IMR-90 (cell line): ENCODE results near the gene IFI27L2. TPM values are rescaled to one million over a fixed set of nuclear protein-coding genes. Genes with fewer than 3 reads are reported as not detected.

Source experiments
- ATAC-seq: fragments of 200-7000 bp; cut with Tn5 transposase; 2 replicates; pipeline ENCODE4 v1.9.1; 2020; ENCODE audit warnings: low read depth, mild to moderate bottlenecking, moderate library complexity
- BruUV-seq: library from RNA; stranded (reverse); fragments of 400-500 nt; replicated peaks from 2 replicates; lab custom pipeline; 2021; lab: Mats Ljungman, UMichigan
- CTCF ChIA-PET: fragments of 300-600 bp; formaldehyde crosslinking; extraction: SDS; loops from one replicate; lab custom pipeline; 2021; ENCODE audit warnings: antibody characterized with exemption; lab: Yijun Ruan, JAX
- POLR2A ChIA-PET: fragments of 300-600 bp; sonication (Branson Sonifier 250); formaldehyde crosslinking; loops from one replicate; lab custom pipeline; 2022; ENCODE audit warnings: antibody characterized with exemption; ENCODE audit not compliant: unreplicated experiment; lab: Charles Lee
- DNase-seq: peaks from one replicate; pipeline ENCODE4 v3.0.0; 2013
- H2AFZ ChIP-seq: replicated peaks from 2 replicates; pipeline ENCODE3; 2013; ENCODE audit warnings: low read length, mild to moderate bottlenecking; ENCODE audit not compliant: poor library complexity
- H2AK5ac ChIP-seq: 2 replicates; pipeline ENCODE4 v1.6.1; 2013; ENCODE audit warnings: low read depth, low read length, inconsistent platforms
- H2AK9ac ChIP-seq: replicated peaks from 2 replicates; pipeline ENCODE3; 2013; ENCODE audit warnings: mild to moderate bottlenecking, low read depth, low read length, moderate library complexity; ENCODE audit not compliant: poor library complexity
- H2BK120ac ChIP-seq: 2 replicates; pipeline ENCODE4 v1.6.1; 2013; ENCODE audit warnings: low read depth, low read length, inconsistent platforms
- H2BK15ac ChIP-seq: 3 replicates; pipeline ENCODE4 v1.6.1; 2013; ENCODE audit warnings: low read depth, low read length, inconsistent platforms
- H2BK20ac ChIP-seq: 2 replicates; pipeline ENCODE4 v1.6.1; 2013; ENCODE audit warnings: low read depth, mild to moderate bottlenecking, inconsistent platforms, low read length, moderate library complexity
- H2BK5ac ChIP-seq: 2 replicates; pipeline ENCODE4 v1.6.1; 2013; ENCODE audit warnings: mild to moderate bottlenecking, low read depth, low read length, inconsistent platforms; ENCODE audit not compliant: poor library complexity, severe bottlenecking
- H3K14ac ChIP-seq: replicated peaks from 2 replicates; pipeline ENCODE4 v1.6.1; 2013; ENCODE audit warnings: low read depth, low read length, inconsistent platforms
- H3K18ac ChIP-seq: 2 replicates; pipeline ENCODE4 v1.6.1; 2013; ENCODE audit warnings: low read depth, low read length, control low read depth
- H3K23ac ChIP-seq: 2 replicates; pipeline ENCODE4 v1.6.1; 2013; ENCODE audit warnings: low read depth, low read length, inconsistent platforms
- H3K27ac ChIP-seq: 2 replicates; pipeline ENCODE4 v1.5.1; 2013; ENCODE audit warnings: mild to moderate bottlenecking, control low read depth, low read length; ENCODE audit not compliant: insufficient read depth
- H3K27me3 ChIP-seq: 2 replicates; pipeline ENCODE4 v1.6.1; 2013; ENCODE audit warnings: low read length; ENCODE audit not compliant: control insufficient read depth, insufficient read depth
- H3K36me3 ChIP-seq: 2 replicates; pipeline ENCODE4 v1.6.1; 2013; ENCODE audit warnings: low read length, mixed read lengths; ENCODE audit not compliant: control insufficient read depth, insufficient read depth
- H3K4ac ChIP-seq: 2 replicates; pipeline ENCODE4 v1.6.1; 2013; ENCODE audit warnings: low read depth, low read length, inconsistent platforms
- H3K4me1 ChIP-seq: 2 replicates; pipeline ENCODE4 v1.6.1; 2013; ENCODE audit warnings: low read length, mixed read lengths; ENCODE audit not compliant: control insufficient read depth, insufficient read depth
- H3K4me2 ChIP-seq: 2 replicates; pipeline ENCODE4 v1.6.1; 2013; ENCODE audit warnings: low read depth, mild to moderate bottlenecking, control low read depth, low read length, moderate library complexity
- H3K4me3 ChIP-seq: 2 replicates; pipeline ENCODE4 v1.5.1; 2013; ENCODE audit warnings: low read depth, mild to moderate bottlenecking, control low read depth, low read length, moderate library complexity; ENCODE audit not compliant: insufficient read depth
- H3K56ac ChIP-seq: 2 replicates; pipeline ENCODE4 v1.6.1; 2013; ENCODE audit warnings: low read length, inconsistent platforms; ENCODE audit not compliant: insufficient read depth; ENCODE audit errors: extremely low read depth
- H3K79me1 ChIP-seq, 2 experiments: 2 replicates each; pipeline ENCODE4 v1.6.1; 2013; ENCODE audit warnings: low read length in 2 of 2, inconsistent platforms in 1 of 2, low read depth in 1 of 2
- H3K9ac ChIP-seq: 2 replicates; pipeline ENCODE4 v1.6.1; 2013; ENCODE audit warnings: low read depth, low read length, control low read depth
- H3K9me1 ChIP-seq: 2 replicates; pipeline ENCODE4 v1.6.1; 2013; ENCODE audit warnings: low read length, inconsistent platforms; ENCODE audit not compliant: insufficient read depth
- H3K9me3 ChIP-seq: 2 replicates; pipeline ENCODE4 v1.6.1; 2013; ENCODE audit warnings: low read length; ENCODE audit not compliant: control insufficient read depth, insufficient read depth
- H4K20me1 ChIP-seq: 2 replicates; pipeline ENCODE4 v1.6.1; 2013; ENCODE audit warnings: low read length, inconsistent platforms; ENCODE audit not compliant: insufficient read depth
- H4K5ac ChIP-seq: 2 replicates; pipeline ENCODE4 v1.6.1; 2013; ENCODE audit warnings: mild to moderate bottlenecking, low read depth, low read length, control low read depth
- H4K8ac ChIP-seq, 2 experiments: 2 replicates each; pipeline ENCODE4 v1.6.1; 2013; ENCODE audit warnings: low read depth in 2 of 2, low read length in 2 of 2, control low read depth in 1 of 2, inconsistent platforms in 1 of 2
- H4K91ac ChIP-seq: 2 replicates; pipeline ENCODE4 v1.6.1; 2013; ENCODE audit warnings: low read depth, low read length, inconsistent platforms; ENCODE audit not compliant: insufficient read depth
- BHLHE40 ChIP-seq: fragments of 150-350 bp; IDR thresholded peaks from 2 replicates; pipeline ENCODE4 v1.6.1; 2016; ENCODE audit warnings: mild to moderate bottlenecking, low read depth, low read length
- CEBPB ChIP-seq: IDR thresholded peaks from 2 replicates; pipeline ENCODE4 v1.6.1; 2012; ENCODE audit warnings: low read depth, low read length, improper control_type of control experiment
- FOS ChIP-seq: fragments of 150-350 bp; IDR thresholded peaks from 2 replicates; pipeline ENCODE4 v1.6.1; 2016; ENCODE audit warnings: low read depth, low read length
- MXI1 ChIP-seq: IDR thresholded peaks from 2 replicates; pipeline ENCODE4 v1.6.1; 2012; ENCODE audit warnings: low read depth, mild to moderate bottlenecking, low read length, moderate library complexity, borderline replicate concordance
- POLR2A ChIP-seq: IDR thresholded peaks from 2 replicates; pipeline ENCODE4 v1.6.1; 2012; ENCODE audit warnings: mild to moderate bottlenecking, low read depth, low read length
- RAD21 ChIP-seq: IDR thresholded peaks from 2 replicates; pipeline ENCODE4 v1.6.1; 2012; ENCODE audit warnings: low read length, improper control_type of control experiment
- RCOR1 ChIP-seq: IDR thresholded peaks from 2 replicates; pipeline ENCODE4 v1.6.1; 2012; ENCODE audit warnings: mild to moderate bottlenecking, low read length, improper control_type of control experiment; ENCODE audit not compliant: insufficient replicate concordance
- WGBS, 2 experiments: methylation state at CpG; one replicate each; pipeline versions ENCODE4 v1.1.5 to v1.1.7; 2013; ENCODE audit warnings: missing lambda C conversion rate in 2 of 2; ENCODE audit not compliant: insufficient read length in 1 of 2; ENCODE audit errors: extremely low coverage in 2 of 2; 5-methylcytosine and 5-hydroxymethylcytosine counted together
- dilution Hi-C: fragments of 300-500 bp; cut with HindIII; formaldehyde crosslinking; loops from one replicate; pipeline ENCODE4 v1.14.3; 2018; ENCODE audit warnings: low sequenced_read_pairs; ENCODE audit not compliant: unreplicated experiment
- in situ Hi-C: fragments of 300-500 bp; cut with MboI; formaldehyde crosslinking; loops from 3 replicates; pipeline ENCODE4 v1.14.3; 2019; ENCODE audit warnings: low sequenced_read_pairs, inconsistent platforms, mixed read lengths
- intact Hi-C: fragments of 100-400 bp; cut with micrococcal nuclease; formaldehyde crosslinking; loops from 2 replicates; pipeline ENCODE4 v1.10.0; 2022
- polyA plus RNA-seq, 3 experiments: library from polyadenylated mRNA; depleted of rRNA; stranded (reverse); fragments of >200 nt; gene quantifications; 2 replicates each; pipeline ENCODE4 v1.2.3, GENCODE V29; 2012; ENCODE audit warnings: low replicate concordance in 1 of 3
- total RNA-seq: library from RNA; depleted of rRNA; stranded (reverse); fragments of >200 nt; gene quantifications from 2 replicates; pipeline ENCODE4 v1.2.3, GENCODE V29; 2012
- TF ChIP-seq, protein P1 (sequence below): conservative IDR thresholded peaks from 2 replicates; pipeline ENCODE4 v1.5.1; 2012; ENCODE audit warnings: mild to moderate bottlenecking, low read depth, low read length, improper control_type of control experiment
- TF ChIP-seq, protein P2 (sequence below): fragments of 150-350 bp; IDR thresholded peaks from 2 replicates; pipeline ENCODE4 v1.6.1; 2016; ENCODE audit warnings: low read depth, mild to moderate bottlenecking, low read length, moderate library complexity, borderline replicate concordance

The IFI27L2 gene
- total and polyA plus RNA-seq, 2 of the 4 experiments (the other 2 are of a cell fraction), result 43.0 to 187 TPM

DNA sequence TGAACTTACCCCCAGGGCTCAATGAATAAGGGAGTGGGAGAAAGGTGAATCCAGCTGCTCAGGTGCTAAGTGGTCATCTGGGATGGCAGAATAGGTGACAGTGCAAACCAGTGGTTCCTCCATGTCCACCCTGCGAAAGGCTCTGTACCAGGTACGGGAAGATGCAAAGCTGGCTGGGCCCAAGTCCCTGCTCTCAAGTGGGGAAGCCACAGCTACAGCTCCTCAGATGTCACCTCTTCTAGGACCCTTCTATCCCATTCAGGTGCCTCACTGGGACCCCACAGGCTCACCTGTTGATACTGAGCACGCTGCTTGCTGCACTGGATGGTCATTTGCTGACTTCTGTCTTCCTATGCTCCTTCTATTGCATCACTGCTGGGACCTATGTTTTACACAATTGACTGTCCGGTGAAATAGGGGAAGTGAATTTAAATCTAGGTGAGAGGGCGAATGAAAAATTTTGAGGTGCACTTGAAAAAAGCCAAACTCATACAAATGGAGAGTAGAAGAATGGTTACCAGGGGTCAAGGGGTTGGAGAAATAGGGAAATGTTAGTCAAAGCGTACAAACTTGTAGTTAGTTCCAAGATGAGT, 24.4 kb upstream of the IFI27L2 start:
- Histone ChIP-seq H2AFZ (no peak overlapping the region), H3K4ac (no peak overlapping the region), H3K4me2 (no peak overlapping the region), H4K20me1 (no peaks in the 10 kb centered on the region), H2BK120ac (no peak overlapping the region), H4K8ac (no peak overlapping the region), H3K56ac (no peak overlapping the region), H3K14ac (no peak overlapping the region), H3K9ac (no peak overlapping the region), H3K4me1 (no peaks in the 10 kb centered on the region), H3K27ac (no peak overlapping the region), H2BK5ac (no peak overlapping the region), H2AK5ac (no peak overlapping the region), H3K79me1 (no peaks in the 10 kb centered on the region), H3K27me3 (peaks cover 9% of the 10 kb centered on the region), H4K5ac (no peak overlapping the region), H2BK20ac (no peak overlapping the region), H3K23ac (no peak overlapping the region), H3K18ac (no peak overlapping the region), H2AK9ac (no peak overlapping the region), H3K4me3 (no peak overlapping the region), H2BK15ac (no peak overlapping the region), H3K36me3 (no peaks in the 10 kb centered on the region), H3K9me3 (no peaks in the 10 kb centered on the region), H3K9me1 (no peaks in the 10 kb centered on the region), H4K91ac (no peak overlapping the region)
- in situ Hi-C loops (no loop called here), intact Hi-C loops (no loop called here), dilution Hi-C loops (no loop called here)
- WGBS, 2 experiments, result no CpG with 5 or more reads among the region's 6 CpGs
- no TSS peak for BruUV-seq
- POLR2A ChIA-PET, result no interaction called here
- CTCF ChIA-PET, result no interaction called here
- DNase-seq (no peak), ATAC-seq (no peak)
- TF ChIP-seq RAD21 (no peak), MXI1 (no peak), FOS (no peak), BHLHE40 (no peak), CEBPB (no peak), RCOR1 (no peak), POLR2A (no peak)
- TF ChIP-seq, protein P1, sequence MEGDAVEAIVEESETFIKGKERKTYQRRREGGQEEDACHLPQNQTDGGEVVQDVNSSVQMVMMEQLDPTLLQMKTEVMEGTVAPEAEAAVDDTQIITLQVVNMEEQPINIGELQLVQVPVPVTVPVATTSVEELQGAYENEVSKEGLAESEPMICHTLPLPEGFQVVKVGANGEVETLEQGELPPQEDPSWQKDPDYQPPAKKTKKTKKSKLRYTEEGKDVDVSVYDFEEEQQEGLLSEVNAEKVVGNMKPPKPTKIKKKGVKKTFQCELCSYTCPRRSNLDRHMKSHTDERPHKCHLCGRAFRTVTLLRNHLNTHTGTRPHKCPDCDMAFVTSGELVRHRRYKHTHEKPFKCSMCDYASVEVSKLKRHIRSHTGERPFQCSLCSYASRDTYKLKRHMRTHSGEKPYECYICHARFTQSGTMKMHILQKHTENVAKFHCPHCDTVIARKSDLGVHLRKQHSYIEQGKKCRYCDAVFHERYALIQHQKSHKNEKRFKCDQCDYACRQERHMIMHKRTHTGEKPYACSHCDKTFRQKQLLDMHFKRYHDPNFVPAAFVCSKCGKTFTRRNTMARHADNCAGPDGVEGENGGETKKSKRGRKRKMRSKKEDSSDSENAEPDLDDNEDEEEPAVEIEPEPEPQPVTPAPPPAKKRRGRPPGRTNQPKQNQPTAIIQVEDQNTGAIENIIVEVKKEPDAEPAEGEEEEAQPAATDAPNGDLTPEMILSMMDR, result no peak
- TF ChIP-seq, protein P2, sequence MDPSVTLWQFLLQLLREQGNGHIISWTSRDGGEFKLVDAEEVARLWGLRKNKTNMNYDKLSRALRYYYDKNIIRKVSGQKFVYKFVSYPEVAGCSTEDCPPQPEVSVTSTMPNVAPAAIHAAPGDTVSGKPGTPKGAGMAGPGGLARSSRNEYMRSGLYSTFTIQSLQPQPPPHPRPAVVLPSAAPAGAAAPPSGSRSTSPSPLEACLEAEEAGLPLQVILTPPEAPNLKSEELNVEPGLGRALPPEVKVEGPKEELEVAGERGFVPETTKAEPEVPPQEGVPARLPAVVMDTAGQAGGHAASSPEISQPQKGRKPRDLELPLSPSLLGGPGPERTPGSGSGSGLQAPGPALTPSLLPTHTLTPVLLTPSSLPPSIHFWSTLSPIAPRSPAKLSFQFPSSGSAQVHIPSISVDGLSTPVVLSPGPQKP, result no peak
